ENCODE data around the gene MRPS31. TPM values are rescaled to one million over a fixed set of nuclear protein-coding genes. Genes with fewer than 3 reads are reported as not detected.

The MRPS31 gene
- total RNA-seq (2021) (25.5 to 28.0 TPM (median 26.1 TPM) in 3 replicates), Bru-seq, nascent RNA (percentile 80 among the genes with signal in this experiment)
- long read RNA-seq, experiment 1, transcript MRPS31-204 (2 exons, 782 nt), result minor isoform, 5 of 169 reads
- long read RNA-seq, experiment 1, transcript MRPS31-201 (7 exons, 1,462 nt), result major isoform, 147 of 169 reads
- long read RNA-seq, experiment 1, partial matches to known transcripts, result 2 of 169 reads
- long read RNA-seq, experiment 1, other reads (novel, unspliced or antisense), result 15 of 169 reads
- long read RNA-seq, experiment 2, transcript MRPS31-201 (7 exons, 1,462 nt), result major isoform, 32 of 45 reads
- long read RNA-seq, experiment 2, partial matches to known transcripts, result 3 of 45 reads
- long read RNA-seq, experiment 2, other reads (novel, unspliced or antisense), result 8 of 45 reads
- long read RNA-seq, experiment 3, transcript MRPS31-201 (7 exons, 1,462 nt), result major isoform, 146 of 158 reads
- long read RNA-seq, experiment 3, partial matches to known transcripts, result 3 of 158 reads
- long read RNA-seq, experiment 3, other reads (novel, unspliced or antisense), result 9 of 158 reads

GRCh38 chr13:40770934-40771618, at the start of gene MRPS31:
Gene MRPS31 (minus strand): TSS chr13:40771190. CDS start chr13:40771136, 54 bp downstream.
- H3K4me3 Mint-ChIP-seq, result peak within 1 kb of the TSS; percentile 99
- H3K9me3 Mint-ChIP-seq, result no peaks in the 10 kb centered on the region
- peaks cover 11% of the 10 kb centered on the region for H3K4me1 Mint-ChIP-seq
- peak within 1 kb of the TSS; percentile 97 for H3K27ac Mint-ChIP-seq
- ChIA-PET CTCF (no interaction called here), POLR2A (no interaction called here)
- ATAC-seq, result peak; percentile 100
- H3K36me3 Mint-ChIP-seq, result peaks cover 3% of the 10 kb centered on the region; the same call in 1 of the 2 replicates
- DNase-seq (ENCODE audit: low spot score), result peak; percentile 97
- no peaks in the 10 kb centered on the region for H3K27me3 Mint-ChIP-seq (ENCODE audit: low read depth)
- 0 out of 2 replicates have a peak, but pooled peaks have one; percentile 37 for TF ChIP-seq USF1 (CRISPR knock-in tag; IDR thresholded peaks at IDR 0.05)
- TF ChIP-seq ZNF396 (CRISPR knock-in tag; IDR thresholded peaks at IDR 0.05; ENCODE audit: borderline replicate concordance), result no peak
- TF ChIP-seq ZNF317 (CRISPR knock-in tag; IDR thresholded peaks at IDR 0.05; ENCODE audit: borderline replicate concordance, low read depth), result no peak
- TF ChIP-seq NR3C1 (CRISPR knock-in tag; conservative IDR thresholded peaks at IDR 0.05; ENCODE audit: low read depth), result 0 out of 2 replicates have a peak, but pooled peaks have one; percentile 81
- TF ChIP-seq ARID4B (CRISPR knock-in tag; IDR thresholded peaks at IDR 0.05; ENCODE audit: borderline replicate concordance), result 0 out of 2 replicates have a peak, but pooled peaks have one; percentile 57
- peak; percentile 77 for TF ChIP-seq MAX (CRISPR knock-in tag; IDR thresholded peaks at IDR 0.05)
- TF ChIP-seq ZNF532 (CRISPR knock-in tag; IDR thresholded peaks at IDR 0.05; ENCODE audit: borderline replicate concordance), result no peak
- TF ChIP-seq FOXP4 (CRISPR knock-in tag; IDR thresholded peaks at IDR 0.05), result peak; percentile 41; the same call in 1 of the 2 replicates
- peak; percentile 77; the same call in 1 of the 2 replicates for TF ChIP-seq TEAD1 (CRISPR knock-in tag; IDR thresholded peaks at IDR 0.05)
- no peak for TF ChIP-seq FOXJ3 (CRISPR knock-in tag; IDR thresholded peaks at IDR 0.05; ENCODE audit: borderline replicate concordance)
- 0 out of 2 replicates have a peak, but pooled peaks have one; percentile 25 for TF ChIP-seq ZMAT4 (CRISPR knock-in tag; IDR thresholded peaks at IDR 0.05)
- TF ChIP-seq GTF2I (CRISPR knock-in tag; conservative IDR thresholded peaks at IDR 0.05), result no peak
- TF ChIP-seq ATF1 (CRISPR knock-in tag; IDR thresholded peaks at IDR 0.05), result no peak
- TF ChIP-seq TP53 (CRISPR knock-in tag; IDR thresholded peaks at IDR 0.05), result peak; percentile 66; the same call in 1 of the 2 replicates
- TF ChIP-seq RELA (CRISPR knock-in tag; IDR thresholded peaks at IDR 0.05; ENCODE audit: borderline replicate concordance), result no peak
- peak; percentile 97 for TF ChIP-seq GABPB1 (CRISPR knock-in tag; IDR thresholded peaks at IDR 0.05)
- peak; percentile 95 for TF ChIP-seq ETV6 (CRISPR knock-in tag; IDR thresholded peaks at IDR 0.05)
- peak; percentile 69; the same call in 1 of the 2 replicates for TF ChIP-seq ZBTB43 (CRISPR knock-in tag; IDR thresholded peaks at IDR 0.05)
- peak; percentile 98 for TF ChIP-seq SP1 (CRISPR knock-in tag; conservative IDR thresholded peaks at IDR 0.05)
- peak; percentile 88 for TF ChIP-seq FOXK1 (CRISPR knock-in tag; IDR thresholded peaks at IDR 0.05)
- TF ChIP-seq NR2C2 (CRISPR knock-in tag; IDR thresholded peaks at IDR 0.05), result no peak

All from WTC11 (cell line).